ENCODE data around the gene APOL3. TPM values are rescaled to one million over a fixed set of nuclear protein-coding genes. Genes with fewer than 3 reads are reported as not detected.

Gene APOL3
- total RNA-seq, 1 donor from 2014 or later = 58.2 TPM

GRCh38 chr22:36134182-36134581 is 26.4 kb downstream of the APOL3 start:
- no peak for DNase-seq

GRCh38 chr22:36131907-36132306 is 28.6 kb downstream of the APOL3 start:
- no peak for DNase-seq
- no peak for TF ChIP-seq CTCF (IDR thresholded peaks at IDR 0.05)
- intact Hi-C loops (cut with DNase I) = no loop called here
- Histone ChIP-seq H3K9me3 (no peaks in the 10 kb centered on the region), H3K4me1 (peaks cover 8% of the 10 kb centered on the region), H3K27ac (no peak overlapping the region), H3K36me3 (no peaks in the 10 kb centered on the region), H3K4me3 (no peak overlapping the region), H3K27me3 (no peaks in the 10 kb centered on the region)
- no peak for ATAC-seq

More at GRCh38 chr22:36134182-36134581, 26.4 kb downstream of the APOL3 start:
- H3K9me3 ChIP-seq = no peaks in the 10 kb centered on the region
- no peak for TF ChIP-seq CTCF (IDR thresholded peaks at IDR 0.05)
- H3K4me1 ChIP-seq = peaks cover 8% of the 10 kb centered on the region
- H3K4me3 ChIP-seq = no peak overlapping the region
- H3K27ac ChIP-seq = no peak overlapping the region
- H3K27me3 ChIP-seq = no peaks in the 10 kb centered on the region
- intact Hi-C loops (cut with DNase I) = no loop called here
- ATAC-seq = peak; percentile 69
- no peaks in the 10 kb centered on the region for H3K36me3 ChIP-seq

GRCh38 chr22:36129486-36130388 is 30.8 kb downstream of the APOL3 start:
- no peak for DNase-seq
- TF ChIP-seq CTCF (IDR thresholded peaks at IDR 0.05) = no peak
- peak; percentile 30 for ATAC-seq
- no peak overlapping the region for H3K27ac ChIP-seq
- no peaks in the 10 kb centered on the region for H3K9me3 ChIP-seq
- H3K27me3 ChIP-seq = no peaks in the 10 kb centered on the region
- intact Hi-C loops (cut with DNase I) = loop anchor here (10.0 kb wide), 1 partner anchor 195 kb away; no protein-coding TSS in a partner anchor
- no peak overlapping the region for H3K4me3 ChIP-seq
- H3K36me3 ChIP-seq = no peaks in the 10 kb centered on the region
- H3K4me1 ChIP-seq = peaks cover 8% of the 10 kb centered on the region

GRCh38 chr22:36129071-36129470 is 31.5 kb downstream of the APOL3 start:
- no peaks in the 10 kb centered on the region for H3K9me3 ChIP-seq
- no peaks in the 10 kb centered on the region for H3K36me3 ChIP-seq
- intact Hi-C loops (cut with DNase I) = loop anchor here (10.0 kb wide), 1 partner anchor 194 kb away; no protein-coding TSS in a partner anchor
- H3K27ac ChIP-seq = no peak overlapping the region
- no peak overlapping the region for H3K4me3 ChIP-seq
- H3K27me3 ChIP-seq = no peaks in the 10 kb centered on the region
- peaks cover 9% of the 10 kb centered on the region for H3K4me1 ChIP-seq
- ATAC-seq (no peak), DNase-seq (no peak)
- no peak for TF ChIP-seq CTCF (IDR thresholded peaks at IDR 0.05)

- intact Hi-C loops (cut with DNase I) = loop anchor here (10.0 kb wide), 1 partner anchor 191 kb away; no protein-coding TSS in a partner anchor
These were observed 34.5 kb downstream of the APOL3 start for GRCh38 chr22:36125994-36126531.

More at GRCh38 chr22:36125994-36126531, 34.5 kb downstream of the APOL3 start:
- Histone ChIP-seq H3K4me1 (peaks cover 7% of the 10 kb centered on the region), H3K27ac (no peak overlapping the region), H3K27me3 (no peaks in the 10 kb centered on the region), H3K36me3 (no peaks in the 10 kb centered on the region), H3K9me3 (no peaks in the 10 kb centered on the region), H3K4me3 (no peak overlapping the region)
- ATAC-seq (no peak), DNase-seq (no peak)
- TF ChIP-seq CTCF (IDR thresholded peaks at IDR 0.05) = no peak
